GM23338 (cell line): ENCODE measurements around the gene ARL10. TPM values are rescaled to one million over a fixed set of nuclear protein-coding genes. Genes with fewer than 3 reads are reported as not detected.

ENCODE experiments used
- ATAC-seq: fragments of 200-7000 bp; cut with Tn5 transposase; 3 replicates; pipeline ENCODE4 v1.9.1; 2020
- DNase-seq: peaks from one replicate; pipeline ENCODE4 v3.0.0-alpha.2; 2015; ENCODE audit warnings: low spot score
- H2AFZ ChIP-seq: fragments of 200-600 bp; sonication (generic); 2 replicates; pipeline ENCODE4 v1.8.0; 2016; ENCODE audit warnings: antibody characterized with exemption, mild to moderate bottlenecking, moderate library complexity
- H3F3A ChIP-seq: fragments of 200-600 bp; sonication (generic); replicated peaks from 2 replicates; pipeline ENCODE4 v1.8.0; 2017; ENCODE audit warnings: antibody characterized with exemption, mixed run types, low read depth
- H3K27ac ChIP-seq: fragments of 200-600 bp; sonication (generic); 2 replicates; pipeline ENCODE4 v1.6.1; 2016; ENCODE audit warnings: low read depth
- H3K27me3 ChIP-seq: fragments of 200-600 bp; sonication (generic); 2 replicates; pipeline ENCODE4 v1.8.0; 2016; ENCODE audit warnings: mild to moderate bottlenecking, mixed run types, moderate library complexity; ENCODE audit not compliant: insufficient read depth
- H3K36me3 ChIP-seq: fragments of 200-600 bp; sonication (generic); 2 replicates; pipeline ENCODE4 v1.8.0; 2016; ENCODE audit warnings: mild to moderate bottlenecking; ENCODE audit not compliant: insufficient read depth
- H3K4me1 ChIP-seq: fragments of 200-600 bp; sonication (generic); 2 replicates; pipeline ENCODE4 v1.8.0; 2016; ENCODE audit warnings: mild to moderate bottlenecking, moderate library complexity; ENCODE audit not compliant: insufficient read depth
- H3K4me2 ChIP-seq: fragments of 200-600 bp; sonication (generic); 2 replicates; pipeline ENCODE4 v1.7.1; 2017; ENCODE audit warnings: mixed run types
- H3K4me3 ChIP-seq: fragments of 200-600 bp; sonication (generic); 2 replicates; pipeline ENCODE4 v1.6.1; 2016; ENCODE audit warnings: mixed run types
- H3K79me2 ChIP-seq: fragments of 200-600 bp; sonication (generic); replicated peaks from 2 replicates; pipeline ENCODE4 v1.8.0; 2017; ENCODE audit warnings: mild to moderate bottlenecking; ENCODE audit not compliant: insufficient read depth
- H3K9me2 ChIP-seq: fragments of 200-600 bp; sonication (generic); 2 replicates; pipeline ENCODE4 v1.8.0; 2017; ENCODE audit not compliant: insufficient read depth
- H4K20me1 ChIP-seq: fragments of 200-600 bp; sonication (generic); replicated peaks from 2 replicates; pipeline ENCODE4 v1.8.0; 2017; ENCODE audit warnings: mild to moderate bottlenecking; ENCODE audit not compliant: insufficient read depth
- H3K27ac Mint-ChIP-seq: 2 replicates; pipeline ENCODE4 v1.8.0; 2020; ENCODE audit warnings: inconsistent platforms, mild to moderate bottlenecking, moderate library complexity, mixed read lengths
- H3K27me3 Mint-ChIP-seq: 3 replicates; pipeline ENCODE4 v1.8.0; 2022; ENCODE audit warnings: low read depth, mild to moderate bottlenecking, moderate library complexity, mixed read lengths, inconsistent platforms; ENCODE audit not compliant: insufficient read depth, poor library complexity
- H3K36me3 Mint-ChIP-seq: 3 replicates; pipeline ENCODE4 v1.8.0; 2021; ENCODE audit warnings: low read depth, mild to moderate bottlenecking, inconsistent platforms, moderate library complexity, mixed read lengths
- H3K4me1 Mint-ChIP-seq: 3 replicates; pipeline ENCODE4 v1.8.0; 2020; ENCODE audit warnings: mild to moderate bottlenecking, inconsistent platforms, mixed read lengths
- H3K4me3 Mint-ChIP-seq: 3 replicates; pipeline ENCODE4 v1.8.0; 2021; ENCODE audit warnings: moderate library complexity, mild to moderate bottlenecking, inconsistent platforms, mixed read lengths
- H3K9me3 Mint-ChIP-seq: 3 replicates; pipeline ENCODE4 v1.8.0; 2020; ENCODE audit warnings: moderate library complexity, mild to moderate bottlenecking, inconsistent platforms, mixed read lengths
- CREB1 ChIP-seq: fragments of 250-450 bp; sonication (Bioruptor Pico); IDR thresholded peaks from 2 replicates; pipeline ENCODE4 v1.5.0; 2020; ENCODE audit warnings: low read depth, mild to moderate bottlenecking, moderate library complexity
- CTCF ChIP-seq, 2 experiments: fragments of 200-600 bp in 1 of 2; sonication (generic) in 1 of 2; conservative IDR thresholded peaks; 2 replicates each; pipeline versions ENCODE4 v1.5.1 to v1.6.1; 2016 to 2017; ENCODE audit warnings: antibody characterized with exemption in 2 of 2, low read depth in 2 of 2, mild to moderate bottlenecking in 2 of 2, moderate library complexity in 1 of 2
- EZH2 ChIP-seq: fragments of 200-600 bp; sonication (generic); IDR thresholded peaks from one replicate; pipeline ENCODE4 v1.8.0; 2017; ENCODE audit warnings: antibody characterized with exemption, mild to moderate bottlenecking, low read depth; ENCODE audit not compliant: unreplicated experiment
- EZH2phosphoT487 ChIP-seq: fragments of 200-600 bp; sonication (generic); IDR thresholded peaks from one replicate; pipeline ENCODE4 v1.8.1; 2018; ENCODE audit warnings: antibody characterized with exemption; ENCODE audit not compliant: unreplicated experiment
- REST ChIP-seq: IDR thresholded peaks from one replicate; pipeline ENCODE4 v1.6.1; 2018; ENCODE audit warnings: antibody characterized with exemption; ENCODE audit not compliant: unreplicated experiment
- ZNF114 ChIP-seq: fragments of 250-450 bp; sonication (Bioruptor Pico); IDR thresholded peaks from 2 replicates; pipeline ENCODE4 v1.5.0; 2020; ENCODE audit warnings: mild to moderate bottlenecking, moderate library complexity
- polyA plus RNA-seq: library from polyadenylated mRNA; unstranded; fragments of >200 nt; fragmentation: Nextera tagmentation; extraction: Ambion mirVana; gene quantifications from 2 replicates; pipeline ENCODE4 v1.2.1, GENCODE V29; 2016
- total RNA-seq: library from RNA; depleted of rRNA; stranded (reverse); fragments of >200 nt; shearing (Covaris generic); gene quantifications from 2 replicates; pipeline ENCODE4 v1.2.3, GENCODE V29; 2014

The ARL10 gene
- total and polyA plus RNA-seq, 2 experiments from 2014 or later: 2.5 to 7.9 TPM

GRCh38 chr5:176387384-176387925 is 22.2 kb downstream of the ARL10 start (continued):
- TF ChIP-seq ZNF114 (CRISPR knock-in tag): no peak
- TF ChIP-seq REST: no peak
- no peak for TF ChIP-seq CTCF (conservative IDR thresholded peaks at IDR 0.05; ENCODE audit: low read depth in 2 of 2)
- TF ChIP-seq EZH2phosphoT487: no peak

- H3K79me2 ChIP-seq: peaks cover 33% of the 10 kb centered on the region
- TF ChIP-seq EZH2 (no peak), CREB1 (CRISPR knock-in tag) (peak; percentile 68)
- H3K27me3 Mint-ChIP-seq: peaks cover 17% of the 10 kb centered on the region
- peaks cover 9% of the 10 kb centered on the region; the same call in 1 of the 2 replicates for H3K4me1 ChIP-seq
- no peaks in the 10 kb centered on the region for H3K9me2 ChIP-seq
- H3F3A ChIP-seq: peaks cover 18% of the 10 kb centered on the region; the same call in 1 of the 2 replicates
- H3K27ac Mint-ChIP-seq: peak overlapping the region; percentile 100
- H3K36me3 ChIP-seq: peaks cover 21% of the 10 kb centered on the region
- H4K20me1 ChIP-seq: peaks cover 18% of the 10 kb centered on the region
- H3K36me3 Mint-ChIP-seq: peaks cover 64% of the 10 kb centered on the region
- H3K4me3 ChIP-seq: peak overlapping the region; percentile 67
- peak overlapping the region; percentile 99 for H3K4me3 Mint-ChIP-seq
- H3K4me1 Mint-ChIP-seq: peaks cover 16% of the 10 kb centered on the region
- H3K27ac ChIP-seq: no peak overlapping the region
- ATAC-seq (peak; percentile 25), DNase-seq (peak; percentile 69)
- no peaks in the 10 kb centered on the region; the same call in 2 of the 3 replicates for H3K9me3 Mint-ChIP-seq
- H3K27me3 ChIP-seq: no peaks in the 10 kb centered on the region
- no peak overlapping the region for H2AFZ ChIP-seq
- H3K4me2 ChIP-seq: peak overlapping the region; percentile 96
Observed at GRCh38 chr5:176388003-176388443, 22.7 kb downstream of the ARL10 start.
